ENCODE measurements around the gene KCNK7. TPM values are rescaled to one million over a fixed set of nuclear protein-coding genes. Genes with fewer than 3 reads are reported as not detected.

Gene KCNK7
- total RNA-seq, 1 experiment from 2014 or later: not detected

Other genes with a start within 250 kb of the KCNK7 start
- gene TIGD3, start 241.0 kb downstream of the KCNK7 start, total RNA-seq (2014; rRNA removed; shearing (Covaris generic)): 1.1 and 1.6 TPM in 2 replicates
- 0.10 and 0.91 TPM in 2 replicates for gene SLC25A45, start 213.2 kb downstream of the KCNK7 start, total RNA-seq (2014; rRNA removed; shearing (Covaris generic))
- gene FRMD8, start 209.2 kb downstream of the KCNK7 start, total RNA-seq (2014; rRNA removed; shearing (Covaris generic)): 16.3 and 37.3 TPM in 2 replicates
- gene NEAT1, start 173.0 kb downstream of the KCNK7 start, total RNA-seq (2014; rRNA removed; shearing (Covaris generic)): 2.9 and 3.4 TPM in 2 replicates
- 168 and 177 TPM in 2 replicates for gene MALAT1, start 96.8 kb downstream of the KCNK7 start, total RNA-seq (2014; rRNA removed; shearing (Covaris generic))
- gene SCYL1, start 70.7 kb downstream of the KCNK7 start, total RNA-seq (2014; rRNA removed; shearing (Covaris generic)): 34.5 and 38.6 TPM in 2 replicates
- gene LTBP3, start 37.4 kb downstream of the KCNK7 start, total RNA-seq (2014; rRNA removed; shearing (Covaris generic)): 4.2 and 6.3 TPM in 2 replicates
- gene ZNRD2, start 25.3 kb downstream of the KCNK7 start, total RNA-seq (2014; rRNA removed; shearing (Covaris generic)): 73.8 and 80.1 TPM in 2 replicates
- 27.5 and 43.1 TPM in 2 replicates for gene FAM89B, start 23.3 kb downstream of the KCNK7 start, total RNA-seq (2014; rRNA removed; shearing (Covaris generic))
- 27.9 and 40.0 TPM in 2 replicates for gene EHBP1L1, start 19.7 kb downstream of the KCNK7 start, total RNA-seq (2014; rRNA removed; shearing (Covaris generic))
- 7.4 and 9.1 TPM in 2 replicates for gene MAP3K11, start 18.4 kb upstream of the KCNK7 start, total RNA-seq (2014; rRNA removed; shearing (Covaris generic))
- 11.7 TPM in 2 replicates for gene PCNX3, start 20.0 kb upstream of the KCNK7 start, total RNA-seq (2014; rRNA removed; shearing (Covaris generic))
- gene SIPA1, start 42.3 kb upstream of the KCNK7 start, total RNA-seq (2014; rRNA removed; shearing (Covaris generic)): 11.3 and 18.4 TPM in 2 replicates
- 26.3 and 48.1 TPM in 2 replicates for gene RELA, start 67.1 kb upstream of the KCNK7 start, total RNA-seq (2014; rRNA removed; shearing (Covaris generic))
- gene KAT5, start 116.5 kb upstream of the KCNK7 start, total RNA-seq (2014; rRNA removed; shearing (Covaris generic)): 39.1 and 45.1 TPM in 2 replicates
- gene RNASEH2C, start 125.0 kb upstream of the KCNK7 start, total RNA-seq (2014; rRNA removed; shearing (Covaris generic)): 24.2 and 36.1 TPM in 2 replicates
- gene AP5B1, start 185.2 kb upstream of the KCNK7 start, total RNA-seq (2014; rRNA removed; shearing (Covaris generic)): 4.6 and 6.1 TPM in 2 replicates
- not detected in 2 replicates for gene OVOL1, start 191.3 kb upstream of the KCNK7 start, total RNA-seq (2014; rRNA removed; shearing (Covaris generic))
- gene SNX32, start 238.2 kb upstream of the KCNK7 start, total RNA-seq (2014; rRNA removed; shearing (Covaris generic)): not detected in 2 replicates

Measured in H4 (cell line).